BLaER1 treated with 17β-estradiol and CSF1 and Interleukin-3, amounts not matched to agents 10 nM and 100 nM (cell line): ENCODE data around the gene TFAP2A.

ENCODE experiments used
- H3K27ac ChIP-seq, 11 experiments: shearing (Covaris generic); formaldehyde crosslinking; 2 replicates each; pipeline ENCODE4 v1.8.1; 2022
- H3K27me3 ChIP-seq, 11 experiments: shearing (Covaris generic); formaldehyde crosslinking; 2 replicates each; pipeline ENCODE4 v1.8.1; 2022
- H3K36me3 ChIP-seq, 11 experiments: shearing (Covaris generic); formaldehyde crosslinking; 2 replicates each; pipeline ENCODE4 v1.8.1; 2022
- H3K4me1 ChIP-seq, 10 experiments: shearing (Covaris generic); formaldehyde crosslinking; 2 replicates each; pipeline ENCODE4 v1.8.1; 2022
- H3K4me2 ChIP-seq, 11 experiments: shearing (Covaris generic); formaldehyde crosslinking; 2 replicates each; pipeline ENCODE4 v1.8.1; 2022
- H3K4me3 ChIP-seq, 10 experiments: shearing (Covaris generic); formaldehyde crosslinking; 2 replicates each; pipeline ENCODE4 v1.8.1; 2022
- H3K9ac ChIP-seq, 11 experiments: shearing (Covaris generic); formaldehyde crosslinking; 2 replicates each; pipeline ENCODE4 v1.8.1; 2022
- H3K9me3 ChIP-seq, 11 experiments: shearing (Covaris generic); formaldehyde crosslinking; replicated peaks in 1 of 11; 2 replicates each; pipeline ENCODE4 v1.8.1; 2022
- H4K20me1 ChIP-seq, 11 experiments: shearing (Covaris generic); formaldehyde crosslinking; 2 replicates each; pipeline ENCODE4 v1.8.1; 2022
- Cebpa-rat ChIP-seq, 11 experiments: shearing (Covaris generic); IDR thresholded peaks; 2 replicates each; pipeline ENCODE4 v1.8.1; 2022

Gene TFAP2A

GRCh38 chr6:10407018-10407673 is 7.7 kb downstream of the TFAP2A start:
- Histone ChIP-seq H3K27ac (no peak overlapping the region), H3K4me2 (no peak overlapping the region), H3K9me3 (peaks cover 6 to 19% (median 8%) of the 10 kb centered on the region in 11 experiments; a peak in 16 of 22 replicates), H3K36me3 (no peaks in the 10 kb centered on the region; a peak in 1 of 22 replicates), H4K20me1 (peaks cover 0 to 26% (median 9%) of the 10 kb centered on the region in 11 experiments; a peak in 14 of 22 replicates), H3K4me1 (peaks cover 20 to 29% (median 24%) of the 10 kb centered on the region in 10 experiments), H3K4me3 (no peak overlapping the region), H3K27me3 (peaks cover 77 to 94% (median 91%) of the 10 kb centered on the region in 11 experiments), H3K9ac (no peak overlapping the region)
- no peak for TF ChIP-seq Cebpa-rat (IDR thresholded peaks at IDR 0.05)

GRCh38 chr6:10406556-10406955 is 8.3 kb downstream of the TFAP2A start:
- no peak for TF ChIP-seq Cebpa-rat (IDR thresholded peaks at IDR 0.05)
- no peak overlapping the region for H3K9ac ChIP-seq
- peaks cover 16 to 27% (median 21%) of the 10 kb centered on the region in 10 experiments for H3K4me1 ChIP-seq
- H4K20me1 ChIP-seq, result peaks cover 0 to 21% (median 6%) of the 10 kb centered on the region in 11 experiments; a peak in 14 of 22 replicates
- no peak overlapping the region for H3K4me3 ChIP-seq
- no peak overlapping the region for H3K4me2 ChIP-seq
- no peak overlapping the region for H3K27ac ChIP-seq
- peaks cover 6 to 19% (median 8%) of the 10 kb centered on the region in 11 experiments; a peak in 16 of 22 replicates for H3K9me3 ChIP-seq
- H3K36me3 ChIP-seq, result no peaks in the 10 kb centered on the region; a peak in 1 of 22 replicates
- peaks cover 77 to 94% (median 91%) of the 10 kb centered on the region in 11 experiments for H3K27me3 ChIP-seq

GRCh38 chr6:10405513-10405900 is 9.4 kb downstream of the TFAP2A start:
- Histone ChIP-seq H4K20me1 (peaks cover 0 to 13% (median 0%) of the 10 kb centered on the region in 11 experiments; a peak in 8 of 22 replicates), H3K27ac (no peak overlapping the region), H3K9ac (no peak overlapping the region), H3K9me3 (peaks cover 6 to 19% (median 8%) of the 10 kb centered on the region in 11 experiments; a peak in 16 of 22 replicates), H3K4me3 (no peak overlapping the region), H3K4me2 (0 out of 22 replicates have a peak overlapping the region, but pooled peaks of 1 of the 11 experiments have one; percentile 82), H3K4me1 (peaks cover 10 to 20% (median 15%) of the 10 kb centered on the region in 10 experiments; a peak in 19 of 20 replicates), H3K27me3 (peaks cover 76 to 94% (median 90%) of the 10 kb centered on the region in 11 experiments), H3K36me3 (peaks cover 0 to under 1% (median 0%) of the 10 kb centered on the region in 11 experiments; a peak in 1 of 22 replicates)
- TF ChIP-seq Cebpa-rat (IDR thresholded peaks at IDR 0.05), result no peak

- Histone ChIP-seq H3K27me3 (peaks cover 76 to 94% (median 90%) of the 10 kb centered on the region in 11 experiments), H3K4me1 (peaks cover 10 to 17% (median 14%) of the 10 kb centered on the region in 10 experiments; a peak in 19 of 20 replicates), H3K36me3 (peaks cover 0 to 5% (median 0%) of the 10 kb centered on the region in 11 experiments; a peak in 1 of 22 replicates), H4K20me1 (peaks cover 0 to 7% (median 0%) of the 10 kb centered on the region in 11 experiments; a peak in 6 of 22 replicates), H3K4me3 (peak overlapping the region; percentile 41 to 71 (median 58)), H3K27ac (peak overlapping the region; percentile 30 to 85 (median 74); a peak in 20 of 22 replicates), H3K9ac (peak overlapping the region in 7 of 11 experiments; percentile 35 to 63 (median 47); a peak in 10 of 22 replicates), H3K4me2 (peak overlapping the region; percentile 73 to 90 (median 84)), H3K9me3 (peaks cover 6 to 16% (median 8%) of the 10 kb centered on the region in 11 experiments; a peak in 16 of 22 replicates)
- no peak for TF ChIP-seq Cebpa-rat (IDR thresholded peaks at IDR 0.05)
These were observed 9.9 kb downstream of the TFAP2A start for GRCh38 chr6:10404799-10405512.

DNA sequence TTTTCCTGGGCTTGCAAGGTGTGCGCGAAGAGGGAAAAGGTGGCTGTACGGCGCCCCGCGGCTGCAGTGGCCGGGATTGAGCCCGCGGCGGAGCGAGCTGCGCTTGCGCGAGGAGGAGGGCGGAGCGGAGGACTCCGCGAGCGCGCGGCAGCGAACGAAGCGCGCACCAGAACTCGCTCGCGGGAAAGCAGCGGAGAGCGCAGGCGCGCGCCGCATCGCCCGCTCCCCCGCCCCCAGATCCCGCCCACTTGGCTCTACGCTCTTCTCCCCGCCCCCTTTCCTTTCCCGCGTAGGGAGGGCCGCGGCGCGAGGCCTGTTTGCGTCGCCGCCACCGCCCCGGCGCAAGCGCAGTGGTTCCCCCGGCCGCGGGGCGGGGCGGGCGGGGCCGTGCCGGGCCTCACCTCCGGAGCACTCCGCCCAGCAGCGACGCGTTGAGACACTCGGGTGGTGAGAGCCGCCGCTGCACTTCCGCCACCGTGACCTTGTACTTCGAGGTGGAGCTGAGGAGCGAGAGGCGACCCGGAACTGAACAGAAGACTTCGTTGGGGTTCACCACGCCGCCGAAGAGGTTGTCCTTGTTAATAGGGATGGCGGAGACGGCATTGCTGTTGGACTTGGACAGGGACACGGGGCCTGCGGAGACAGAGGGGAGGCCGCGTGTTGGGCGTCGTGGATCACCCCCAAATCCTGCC is 10.6 kb downstream of the TFAP2A start:
- Histone ChIP-seq H3K27ac (peak overlapping the region; percentile 30 to 85 (median 74); a peak in 20 of 22 replicates), H3K9ac (peak overlapping the region; percentile 36 to 69 (median 65); a peak in 21 of 22 replicates), H3K9me3 (peaks cover 5 to 10% (median 8%) of the 10 kb centered on the region in 11 experiments; a peak in 15 of 22 replicates), H3K36me3 (peaks cover 0 to 5% (median 0%) of the 10 kb centered on the region in 11 experiments; a peak in 1 of 22 replicates), H3K27me3 (peaks cover 76 to 94% (median 90%) of the 10 kb centered on the region in 11 experiments), H3K4me1 (peaks cover 10 to 17% (median 14%) of the 10 kb centered on the region in 10 experiments; a peak in 19 of 20 replicates), H3K4me3 (peak overlapping the region; percentile 62 to 76 (median 67)), H4K20me1 (peaks cover 0 to under 1% (median 0%) of the 10 kb centered on the region in 11 experiments; a peak in 1 of 22 replicates), H3K4me2 (peak overlapping the region; percentile 77 to 96 (median 94))
- no peak for TF ChIP-seq Cebpa-rat (IDR thresholded peaks at IDR 0.05)

- Histone ChIP-seq H4K20me1 (no peaks in the 10 kb centered on the region), H3K9me3 (peaks cover 5 to 10% (median 8%) of the 10 kb centered on the region in 11 experiments; a peak in 15 of 22 replicates), H3K4me1 (peaks cover 10 to 17% (median 14%) of the 10 kb centered on the region in 10 experiments; a peak in 19 of 20 replicates), H3K9ac (peak overlapping the region; percentile 36 to 69 (median 65); a peak in 21 of 22 replicates), H3K4me2 (peak overlapping the region; percentile 76 to 96 (median 94)), H3K36me3 (peaks cover 0 to 5% (median 0%) of the 10 kb centered on the region in 11 experiments; a peak in 1 of 22 replicates), H3K27me3 (peaks cover 76 to 94% (median 90%) of the 10 kb centered on the region in 11 experiments), H3K4me3 (peak overlapping the region; percentile 62 to 76 (median 67)), H3K27ac (peak overlapping the region in 6 of 11 experiments; percentile 4 to 54 (median 30); a peak in 8 of 22 replicates)
- TF ChIP-seq Cebpa-rat (IDR thresholded peaks at IDR 0.05), result no peak
These were observed 11.3 kb downstream of the TFAP2A start for GRCh38 chr6:10403385-10404106.

DNA sequence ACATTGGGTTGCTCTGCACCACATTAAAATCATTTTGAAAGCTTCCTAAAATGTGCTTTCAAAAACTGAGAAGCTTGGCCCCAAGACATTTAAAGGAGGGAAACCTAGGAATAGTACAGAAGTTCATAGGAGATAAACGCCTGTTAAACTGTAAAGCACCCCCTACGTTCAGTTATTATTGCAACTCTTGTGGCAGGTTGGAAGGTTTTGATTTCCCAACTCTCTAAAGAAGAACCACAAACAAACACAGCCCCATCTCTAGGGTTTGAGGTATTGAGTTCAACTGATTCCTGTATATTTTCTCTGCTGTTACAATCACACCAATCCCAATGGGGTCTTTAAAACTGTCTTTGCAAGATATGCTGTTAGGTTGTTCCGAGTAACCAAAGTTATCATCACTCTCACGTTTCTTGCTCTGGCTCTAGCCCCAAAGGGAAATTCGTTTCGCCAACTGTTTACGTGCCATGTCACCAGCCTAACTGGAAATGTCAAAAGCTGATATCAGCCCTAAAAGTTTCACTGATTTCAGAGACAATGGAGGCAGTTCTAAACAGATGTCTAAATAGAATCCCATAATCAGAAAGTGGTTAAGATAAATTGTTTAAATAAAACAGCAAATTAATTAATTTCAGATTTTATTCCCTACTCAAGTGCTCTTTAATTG is 12.1 kb downstream of the TFAP2A start:
- Histone ChIP-seq H4K20me1 (no peaks in the 10 kb centered on the region), H3K36me3 (peaks cover 0 to 5% (median 0%) of the 10 kb centered on the region in 11 experiments; a peak in 1 of 22 replicates), H3K4me2 (peak overlapping the region in 8 of 11 experiments; percentile 76 to 96 (median 94); a peak in 11 of 22 replicates), H3K4me3 (no peak overlapping the region; a peak in 1 of 20 replicates), H3K27me3 (peaks cover 75 to 94% (median 90%) of the 10 kb centered on the region in 11 experiments), H3K27ac (no peak overlapping the region), H3K9ac (no peak overlapping the region), H3K4me1 (peaks cover 10 to 17% (median 14%) of the 10 kb centered on the region in 10 experiments; a peak in 19 of 20 replicates), H3K9me3 (peaks cover 5 to 10% (median 8%) of the 10 kb centered on the region in 11 experiments; a peak in 15 of 22 replicates)
- TF ChIP-seq Cebpa-rat (IDR thresholded peaks at IDR 0.05), result no peak
